ENCODE results near the gene IQCM.

The IQCM gene

DNA sequence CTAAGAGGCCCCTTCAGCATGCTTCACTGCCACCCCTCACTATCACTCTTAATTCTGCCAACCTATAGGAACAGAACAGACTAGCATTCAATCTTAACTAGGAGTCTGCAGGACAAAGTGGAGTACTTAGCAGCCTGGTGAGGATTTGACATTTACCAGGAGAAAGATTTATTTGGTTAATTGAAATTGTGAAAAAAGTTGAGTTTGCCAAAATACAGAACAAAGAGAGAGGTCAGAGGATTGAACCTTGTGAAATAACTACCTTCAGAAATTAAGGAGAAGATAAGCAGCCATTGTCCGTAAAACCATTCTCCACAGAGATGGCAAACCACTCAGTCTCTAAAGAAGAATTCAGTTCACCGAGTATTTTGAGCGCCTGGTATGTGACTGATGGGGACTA is 41.8 kb upstream of the IQCM start (continued):
- TF ChIP-seq, protein P1, sequence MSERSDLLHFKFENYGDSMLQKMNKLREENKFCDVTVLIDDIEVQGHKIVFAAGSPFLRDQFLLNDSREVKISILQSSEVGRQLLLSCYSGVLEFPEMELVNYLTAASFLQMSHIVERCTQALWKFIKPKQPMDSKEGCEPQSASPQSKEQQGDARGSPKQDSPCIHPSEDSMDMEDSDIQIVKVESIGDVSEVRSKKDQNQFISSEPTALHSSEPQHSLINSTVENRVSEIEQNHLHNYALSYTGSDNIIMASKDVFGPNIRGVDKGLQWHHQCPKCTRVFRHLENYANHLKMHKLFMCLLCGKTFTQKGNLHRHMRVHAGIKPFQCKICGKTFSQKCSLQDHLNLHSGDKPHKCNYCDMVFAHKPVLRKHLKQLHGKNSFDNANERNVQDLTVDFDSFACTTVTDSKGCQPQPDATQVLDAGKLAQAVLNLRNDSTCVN (tag by site-specific recombination; optimal IDR thresholded peaks at IDR 0.05), result no peak

DNA sequence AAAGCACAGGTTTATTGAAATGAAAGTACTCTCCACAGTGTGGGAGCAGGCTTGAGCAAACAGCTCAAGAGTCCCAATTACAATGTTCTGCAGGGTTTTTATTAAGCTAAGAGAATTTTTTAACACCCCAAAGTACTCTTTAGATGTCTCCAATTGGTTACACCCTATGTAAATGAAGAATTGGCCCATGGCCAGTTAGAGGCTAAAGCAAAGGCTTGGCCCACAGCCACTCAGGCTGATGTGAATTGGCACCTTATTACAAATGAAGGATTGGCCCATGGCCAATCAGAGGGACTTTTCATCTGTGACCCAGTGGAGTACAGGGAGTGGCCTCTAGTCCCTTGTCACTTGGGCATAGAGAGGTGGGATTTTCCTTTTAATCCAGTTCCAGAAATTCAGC is 30.1 kb upstream of the IQCM start:
- TF ChIP-seq, protein P2, sequence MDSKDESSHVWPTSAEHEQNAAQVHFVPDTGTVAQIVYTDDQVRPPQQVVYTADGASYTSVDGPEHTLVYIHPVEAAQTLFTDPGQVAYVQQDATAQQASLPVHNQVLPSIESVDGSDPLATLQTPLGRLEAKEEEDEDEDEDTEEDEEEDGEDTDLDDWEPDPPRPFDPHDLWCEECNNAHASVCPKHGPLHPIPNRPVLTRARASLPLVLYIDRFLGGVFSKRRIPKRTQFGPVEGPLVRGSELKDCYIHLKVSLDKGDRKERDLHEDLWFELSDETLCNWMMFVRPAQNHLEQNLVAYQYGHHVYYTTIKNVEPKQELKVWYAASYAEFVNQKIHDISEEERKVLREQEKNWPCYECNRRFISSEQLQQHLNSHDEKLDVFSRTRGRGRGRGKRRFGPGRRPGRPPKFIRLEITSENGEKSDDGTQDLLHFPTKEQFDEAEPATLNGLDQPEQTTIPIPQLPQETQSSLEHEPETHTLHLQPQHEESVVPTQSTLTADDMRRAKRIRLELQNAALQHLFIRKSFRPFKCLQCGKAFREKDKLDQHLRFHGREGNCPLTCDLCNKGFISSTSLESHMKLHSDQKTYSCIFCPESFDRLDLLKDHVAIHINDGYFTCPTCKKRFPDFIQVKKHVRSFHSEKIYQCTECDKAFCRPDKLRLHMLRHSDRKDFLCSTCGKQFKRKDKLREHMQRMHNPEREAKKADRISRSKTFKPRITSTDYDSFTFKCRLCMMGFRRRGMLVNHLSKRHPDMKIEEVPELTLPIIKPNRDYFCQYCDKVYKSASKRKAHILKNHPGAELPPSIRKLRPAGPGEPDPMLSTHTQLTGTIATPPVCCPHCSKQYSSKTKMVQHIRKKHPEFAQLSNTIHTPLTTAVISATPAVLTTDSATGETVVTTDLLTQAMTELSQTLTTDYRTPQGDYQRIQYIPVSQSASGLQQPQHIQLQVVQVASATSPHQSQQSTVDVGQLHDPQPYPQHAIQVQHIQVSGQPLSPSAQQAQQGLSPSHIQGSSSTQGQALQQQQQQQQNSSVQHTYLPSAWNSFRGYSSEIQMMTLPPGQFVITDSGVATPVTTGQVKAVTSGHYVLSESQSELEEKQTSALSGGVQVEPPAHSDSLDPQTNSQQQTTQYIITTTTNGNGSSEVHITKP (tag by site-specific recombination; IDR thresholded peaks at IDR 0.05), result no peak
- TF ChIP-seq ZNF37A (tag by site-specific recombination; IDR thresholded peaks at IDR 0.05) (no peak), ZNF654 (tag by site-specific recombination; IDR thresholded peaks at IDR 0.05; ENCODE audit: low read depth) (no peak), ZNF121 (tag by site-specific recombination; IDR thresholded peaks at IDR 0.05) (no peak), ZNF140 (tag by site-specific recombination; IDR thresholded peaks at IDR 0.05) (no peak), ZNF660 (tag by site-specific recombination; IDR thresholded peaks at IDR 0.05) (no peak), GLI2 (tag by site-specific recombination; IDR thresholded peaks at IDR 0.05; ENCODE audit: borderline replicate concordance, low read depth) (no peak)
- TF ChIP-seq, protein P3, sequence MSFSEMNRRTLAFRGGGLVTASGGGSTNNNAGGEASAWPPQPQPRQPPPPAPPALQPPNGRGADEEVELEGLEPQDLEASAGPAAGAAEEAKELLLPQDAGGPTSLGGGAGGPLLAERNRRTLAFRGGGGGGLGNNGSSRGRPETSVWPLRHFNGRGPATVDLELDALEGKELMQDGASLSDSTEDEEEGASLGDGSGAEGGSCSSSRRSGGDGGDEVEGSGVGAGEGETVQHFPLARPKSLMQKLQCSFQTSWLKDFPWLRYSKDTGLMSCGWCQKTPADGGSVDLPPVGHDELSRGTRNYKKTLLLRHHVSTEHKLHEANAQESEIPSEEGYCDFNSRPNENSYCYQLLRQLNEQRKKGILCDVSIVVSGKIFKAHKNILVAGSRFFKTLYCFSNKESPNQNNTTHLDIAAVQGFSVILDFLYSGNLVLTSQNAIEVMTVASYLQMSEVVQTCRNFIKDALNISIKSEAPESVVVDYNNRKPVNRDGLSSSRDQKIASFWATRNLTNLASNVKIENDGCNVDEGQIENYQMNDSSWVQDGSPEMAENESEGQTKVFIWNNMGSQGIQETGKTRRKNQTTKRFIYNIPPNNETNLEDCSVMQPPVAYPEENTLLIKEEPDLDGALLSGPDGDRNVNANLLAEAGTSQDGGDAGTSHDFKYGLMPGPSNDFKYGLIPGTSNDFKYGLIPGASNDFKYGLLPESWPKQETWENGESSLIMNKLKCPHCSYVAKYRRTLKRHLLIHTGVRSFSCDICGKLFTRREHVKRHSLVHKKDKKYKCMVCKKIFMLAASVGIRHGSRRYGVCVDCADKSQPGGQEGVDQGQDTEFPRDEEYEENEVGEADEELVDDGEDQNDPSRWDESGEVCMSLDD (tag by site-specific recombination; IDR thresholded peaks at IDR 0.05), result no peak
- TF ChIP-seq, protein P4, sequence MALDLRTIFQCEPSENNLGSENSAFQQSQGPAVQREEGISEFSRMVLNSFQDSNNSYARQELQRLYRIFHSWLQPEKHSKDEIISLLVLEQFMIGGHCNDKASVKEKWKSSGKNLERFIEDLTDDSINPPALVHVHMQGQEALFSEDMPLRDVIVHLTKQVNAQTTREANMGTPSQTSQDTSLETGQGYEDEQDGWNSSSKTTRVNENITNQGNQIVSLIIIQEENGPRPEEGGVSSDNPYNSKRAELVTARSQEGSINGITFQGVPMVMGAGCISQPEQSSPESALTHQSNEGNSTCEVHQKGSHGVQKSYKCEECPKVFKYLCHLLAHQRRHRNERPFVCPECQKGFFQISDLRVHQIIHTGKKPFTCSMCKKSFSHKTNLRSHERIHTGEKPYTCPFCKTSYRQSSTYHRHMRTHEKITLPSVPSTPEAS (tag by site-specific recombination; IDR thresholded peaks at IDR 0.05), result no peak
- Histone ChIP-seq H3K36me3 (ENCODE audit: control insufficient read depth in 2 of 2, insufficient read depth in 1 of 2, low read length in 2 of 2) (no peaks in the 10 kb centered on the region), H3K27ac (ENCODE audit: extremely low read depth, low read depth, low read length) (no peak overlapping the region), H3K4me1 (ENCODE audit: control insufficient read depth, insufficient read depth, low read length) (no peaks in the 10 kb centered on the region), H3K9me3 (ENCODE audit: control insufficient read depth, insufficient read depth, low read depth, low read length) (no peaks in the 10 kb centered on the region), H3K4me3 (ENCODE audit: low read depth, low read length) (no peak overlapping the region)
- CTCF ChIA-PET, result no interaction called here
- POLR2A ChIA-PET, result no interaction called here

DNA sequence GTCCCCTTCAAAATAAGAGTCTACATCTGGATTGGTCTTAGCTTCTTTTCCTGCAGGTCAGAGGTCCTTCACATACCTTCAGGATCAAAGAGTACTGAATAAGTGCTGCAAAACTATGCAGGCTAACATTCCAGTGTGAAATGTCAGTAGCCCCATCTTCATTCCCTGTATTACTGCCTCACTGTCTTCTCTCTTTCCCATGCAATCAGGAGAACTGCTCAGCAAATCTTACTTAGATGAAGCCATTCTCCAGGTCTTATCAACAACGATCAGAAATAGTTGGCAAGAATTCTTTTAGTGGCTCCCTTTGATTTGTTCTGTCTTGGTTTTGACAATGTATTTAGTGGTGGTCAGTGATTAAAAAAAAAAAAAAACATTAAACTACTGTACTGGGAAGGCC is 26.0 kb upstream of the IQCM start:
- ChIA-PET CTCF (no interaction called here), POLR2A (no interaction called here)
- no peaks in the 10 kb centered on the region for H3K9me3 ChIP-seq (ENCODE audit: control insufficient read depth, insufficient read depth, low read depth, low read length)
- no peak overlapping the region for H3K27ac ChIP-seq (ENCODE audit: extremely low read depth, low read depth, low read length)
- H3K4me1 ChIP-seq (ENCODE audit: control insufficient read depth, insufficient read depth, low read length), result no peaks in the 10 kb centered on the region
- no peak overlapping the region for H3K4me3 ChIP-seq (ENCODE audit: low read depth, low read length)
- no peaks in the 10 kb centered on the region for H3K36me3 ChIP-seq (ENCODE audit: control insufficient read depth in 2 of 2, insufficient read depth in 1 of 2, low read length in 2 of 2)
- TF ChIP-seq, protein P5, sequence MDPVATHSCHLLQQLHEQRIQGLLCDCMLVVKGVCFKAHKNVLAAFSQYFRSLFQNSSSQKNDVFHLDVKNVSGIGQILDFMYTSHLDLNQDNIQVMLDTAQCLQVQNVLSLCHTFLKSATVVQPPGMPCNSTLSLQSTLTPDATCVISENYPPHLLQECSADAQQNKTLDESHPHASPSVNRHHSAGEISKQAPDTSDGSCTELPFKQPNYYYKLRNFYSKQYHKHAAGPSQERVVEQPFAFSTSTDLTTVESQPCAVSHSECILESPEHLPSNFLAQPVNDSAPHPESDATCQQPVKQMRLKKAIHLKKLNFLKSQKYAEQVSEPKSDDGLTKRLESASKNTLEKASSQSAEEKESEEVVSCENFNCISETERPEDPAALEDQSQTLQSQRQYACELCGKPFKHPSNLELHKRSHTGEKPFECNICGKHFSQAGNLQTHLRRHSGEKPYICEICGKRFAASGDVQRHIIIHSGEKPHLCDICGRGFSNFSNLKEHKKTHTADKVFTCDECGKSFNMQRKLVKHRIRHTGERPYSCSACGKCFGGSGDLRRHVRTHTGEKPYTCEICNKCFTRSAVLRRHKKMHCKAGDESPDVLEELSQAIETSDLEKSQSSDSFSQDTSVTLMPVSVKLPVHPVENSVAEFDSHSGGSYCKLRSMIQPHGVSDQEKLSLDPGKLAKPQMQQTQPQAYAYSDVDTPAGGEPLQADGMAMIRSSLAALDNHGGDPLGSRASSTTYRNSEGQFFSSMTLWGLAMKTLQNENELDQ (tag by site-specific recombination; IDR thresholded peaks at IDR 0.05; ENCODE audit: low read depth), result no peak
- no peak for TF ChIP-seq ZFP3 (tag by site-specific recombination; IDR thresholded peaks at IDR 0.05; ENCODE audit: low read depth)
- no peak for TF ChIP-seq ZNF830 (tag by site-specific recombination; IDR thresholded peaks at IDR 0.05; ENCODE audit: low read depth)
- no peak for TF ChIP-seq ZNF610 (tag by site-specific recombination; IDR thresholded peaks at IDR 0.05; ENCODE audit: borderline replicate concordance)
- no peak for TF ChIP-seq ZNF211 (tag by site-specific recombination; IDR thresholded peaks at IDR 0.05; ENCODE audit: low read depth)
- TF ChIP-seq KLF10 (tag by site-specific recombination; IDR thresholded peaks at IDR 0.05), result no peak
- TF ChIP-seq ZBTB17 (tag by site-specific recombination; IDR thresholded peaks at IDR 0.05), result no peak
- TF ChIP-seq ZNF624 (tag by site-specific recombination; IDR thresholded peaks at IDR 0.05), result no peak
- TF ChIP-seq ZNF843 (tag by site-specific recombination; IDR thresholded peaks at IDR 0.05), result no peak
- TF ChIP-seq, protein P6, sequence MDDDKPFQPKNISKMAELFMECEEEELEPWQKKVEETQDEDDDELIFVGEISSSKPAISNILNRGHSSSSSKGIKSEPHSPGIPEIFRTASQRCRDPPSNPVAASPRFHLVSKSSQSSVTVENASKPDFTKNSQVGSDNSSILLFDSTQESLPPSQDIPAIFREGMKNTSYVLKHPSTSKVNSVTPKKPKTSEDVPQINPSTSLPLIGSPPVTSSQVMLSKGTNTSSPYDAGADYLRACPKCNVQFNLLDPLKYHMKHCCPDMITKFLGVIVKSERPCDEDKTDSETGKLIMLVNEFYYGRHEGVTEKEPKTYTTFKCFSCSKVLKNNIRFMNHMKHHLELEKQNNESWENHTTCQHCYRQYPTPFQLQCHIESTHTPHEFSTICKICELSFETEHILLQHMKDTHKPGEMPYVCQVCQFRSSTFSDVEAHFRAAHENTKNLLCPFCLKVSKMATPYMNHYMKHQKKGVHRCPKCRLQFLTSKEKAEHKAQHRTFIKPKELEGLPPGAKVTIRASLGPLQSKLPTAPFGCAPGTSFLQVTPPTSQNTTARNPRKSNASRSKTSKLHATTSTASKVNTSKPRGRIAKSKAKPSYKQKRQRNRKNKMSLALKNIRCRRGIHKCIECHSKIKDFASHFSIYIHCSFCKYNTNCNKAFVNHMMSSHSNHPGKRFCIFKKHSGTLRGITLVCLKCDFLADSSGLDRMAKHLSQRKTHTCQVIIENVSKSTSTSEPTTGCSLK (tag by site-specific recombination; IDR thresholded peaks at IDR 0.05), result no peak
